ENCODE data around the gene GSS. TPM values are rescaled to one million over a fixed set of nuclear protein-coding genes. Genes with fewer than 3 reads are reported as not detected.

GSS gene
- total and polyA plus RNA-seq, 12 donors, result 52.4 to 120 (median 79.6) TPM

GRCh38 chr20:34895465-34895864 is 60.1 kb downstream of the GSS start:
- TF ChIP-seq CTCF (IDR thresholded peaks at IDR 0.05) (no peak), POLR2A (IDR thresholded peaks at IDR 0.05) (no peak)
- intact Hi-C loops (cut with DNase I), result no loop called here
- DNase-seq, result no peak
- Histone ChIP-seq H3K27ac (peak overlapping the region in 1 of 5 donors; percentile 38), H3K27me3 (no peaks in the 10 kb centered on the region), H3K36me3 (replicated peaks in 1 of 2) (no peaks in the 10 kb centered on the region), H3K4me3 (no peak overlapping the region), H3K9me3 (replicated peaks in 1 of 3) (no peaks in the 10 kb centered on the region), H3K4me1 (replicated peaks in 1 of 2) (peaks cover 7 to 26% of the 10 kb centered on the region in 2 donors)
- 64 to 68% (median 66%) methylated on average over 3 of the region's 3 CpGs for WGBS, 4 donors

- no peaks in the 10 kb centered on the region for H3K27me3 ChIP-seq
- intact Hi-C loops (cut with DNase I), result no loop called here
- DNase-seq, result no peak
- no peak overlapping the region for H3K27ac ChIP-seq
- WGBS, 4 donors, result 41 to 53% (median 50%) methylated on average over 1 of the region's 1 CpG
- H3K36me3 ChIP-seq (replicated peaks in 1 of 2), result no peaks in the 10 kb centered on the region
- no peaks in the 10 kb centered on the region for H3K9me3 ChIP-seq (replicated peaks in 1 of 3)
- H3K4me3 ChIP-seq, result no peak overlapping the region
- TF ChIP-seq CTCF (IDR thresholded peaks at IDR 0.05) (no peak), POLR2A (IDR thresholded peaks at IDR 0.05) (no peak)
- H3K4me1 ChIP-seq (replicated peaks in 1 of 2), result peaks cover 7 to 26% of the 10 kb centered on the region in 2 donors
Measured at GRCh38 chr20:34894723-34895122, 60.9 kb downstream of the GSS start.

DNA sequence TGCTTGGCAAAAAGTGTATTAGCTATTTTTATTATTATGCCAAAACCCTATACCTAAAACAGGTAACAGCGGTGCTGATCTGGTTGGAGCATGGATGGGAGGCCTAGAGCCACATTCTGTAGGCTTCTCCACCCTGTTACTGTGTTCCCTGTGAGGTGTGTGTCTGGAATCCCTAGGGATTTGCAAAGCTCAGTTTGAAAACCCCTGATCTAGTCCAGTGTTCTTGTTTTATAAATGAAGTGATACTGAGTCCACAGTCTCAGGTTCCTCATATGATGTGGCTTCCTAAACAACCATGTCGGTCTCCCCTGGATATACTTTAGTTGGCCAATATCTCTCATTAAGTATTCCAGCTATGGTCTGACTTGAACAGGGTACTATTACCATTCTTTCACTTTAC is 62.9 kb downstream of the GSS start:
- 81 to 100% (median 94%) methylated on average over 2 of the region's 2 CpGs for WGBS, 4 donors
- Histone ChIP-seq H3K4me3 (no peak overlapping the region), H3K36me3 (replicated peaks in 1 of 2) (no peaks in the 10 kb centered on the region), H3K27me3 (no peaks in the 10 kb centered on the region), H3K9me3 (replicated peaks in 1 of 3) (no peaks in the 10 kb centered on the region), H3K27ac (no peak overlapping the region), H3K4me1 (replicated peaks in 1 of 2) (peaks cover 7 to 30% of the 10 kb centered on the region in 2 donors)
- DNase-seq, result peak in 1 of 7 donors; percentile 0
- intact Hi-C loops (cut with DNase I), result no loop called here
- TF ChIP-seq POLR2A (IDR thresholded peaks at IDR 0.05) (no peak), CTCF (IDR thresholded peaks at IDR 0.05) (no peak)

DNA sequence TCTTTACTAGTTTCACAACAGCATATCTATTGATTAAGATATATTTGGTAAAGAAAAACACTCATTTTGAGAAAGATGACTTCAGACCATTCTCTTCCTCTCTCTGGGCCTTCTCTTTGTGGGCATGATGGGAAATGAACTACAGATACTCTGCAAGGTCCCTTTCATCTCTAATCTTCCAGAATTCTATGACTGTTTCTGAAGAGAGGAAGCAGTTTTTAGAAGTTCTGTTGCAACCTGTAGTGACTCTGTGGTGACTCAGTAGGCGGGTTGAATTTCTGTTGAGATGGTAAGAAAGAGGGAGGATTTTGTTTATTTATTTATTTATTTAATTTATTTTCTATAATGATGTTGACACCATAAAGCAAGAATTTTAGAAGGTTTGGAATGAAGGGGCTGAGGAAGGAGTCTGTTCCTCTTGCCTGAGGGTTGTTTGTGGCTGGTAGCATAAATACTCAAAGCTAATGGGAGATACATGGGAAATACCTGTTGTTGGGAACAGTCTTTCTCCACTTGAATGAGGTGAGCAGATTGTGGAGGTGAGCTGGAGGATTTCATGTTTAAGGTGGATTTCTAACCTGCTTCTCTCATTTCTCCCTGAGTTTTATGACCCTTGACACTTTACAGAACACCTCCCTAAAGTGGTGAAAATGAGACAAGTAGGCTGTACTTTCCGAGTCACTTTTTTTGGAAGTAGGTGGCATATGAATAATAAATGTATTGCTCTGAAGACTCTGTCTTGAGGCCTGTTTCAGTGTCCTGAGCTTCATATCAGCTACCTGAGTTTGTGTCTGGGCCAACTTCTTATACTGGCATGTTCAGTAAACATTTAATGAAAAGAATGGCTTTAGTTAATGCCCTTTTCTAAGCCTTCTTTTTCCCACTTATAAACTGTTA is 64.2 kb downstream of the GSS start:
- WGBS, 4 donors, result 57 to 79% (median 68%) methylated on average over 2 of the region's 2 CpGs
- no peaks in the 10 kb centered on the region for H3K36me3 ChIP-seq (replicated peaks in 1 of 2)
- H3K27me3 ChIP-seq, result no peaks in the 10 kb centered on the region
- intact Hi-C loops (cut with DNase I), result no loop called here
- H3K4me1 ChIP-seq (replicated peaks in 1 of 2), result peaks cover 7 to 31% of the 10 kb centered on the region in 2 donors
- no peak for TF ChIP-seq CTCF (IDR thresholded peaks at IDR 0.05)
- peak in 1 of 2 donors; percentile 10 for TF ChIP-seq POLR2A (IDR thresholded peaks at IDR 0.05)
- H3K4me3 ChIP-seq, result no peak overlapping the region
- no peaks in the 10 kb centered on the region for H3K9me3 ChIP-seq (replicated peaks in 1 of 3)
- H3K27ac ChIP-seq, result peak overlapping the region in 2 of 5 donors; percentile 47 to 58
- peak in 5 of 7 donors; percentile 48 to 65 (median 58) for DNase-seq
